Trophoblast cell (in vitro differentiated cells and primary cell): ENCODE measurements around the gene RAB9B.
"Not testable (repeated sequence)": the region's sequence is repeated elsewhere in the genome, so short reads cannot be mapped to it uniquely, and the experiment has no call there.

ENCODE experiments used
- DNase-seq, 2 donors: peaks; one replicate each; pipeline ENCODE4 v3.0.0-alpha.2; 2016
- H2AFZ ChIP-seq: 2 replicates; pipeline ENCODE4 v1.6.1; 2013; ENCODE audit warnings: low read length, moderate library complexity, mild to moderate bottlenecking; ENCODE audit not compliant: insufficient read depth, poor library complexity
- H2AK5ac ChIP-seq: 2 replicates; pipeline ENCODE4 v1.6.1; 2013; ENCODE audit warnings: mild to moderate bottlenecking, low read length
- H2BK120ac ChIP-seq: 2 replicates; pipeline ENCODE4 v1.6.1; 2013; ENCODE audit warnings: low read length, mild to moderate bottlenecking, moderate library complexity; ENCODE audit not compliant: insufficient read depth, poor library complexity
- H2BK12ac ChIP-seq: 2 replicates; pipeline ENCODE4 v1.6.1; 2013; ENCODE audit warnings: mild to moderate bottlenecking, low read length, moderate library complexity
- H2BK5ac ChIP-seq: 2 replicates; pipeline ENCODE4 v1.6.1; 2013; ENCODE audit warnings: low read length, low read depth, moderate library complexity, mild to moderate bottlenecking; ENCODE audit not compliant: poor library complexity
- H3K14ac ChIP-seq: 2 replicates; pipeline ENCODE4 v1.6.1; 2013; ENCODE audit warnings: mild to moderate bottlenecking, low read length
- H3K18ac ChIP-seq: 2 replicates; pipeline ENCODE4 v1.6.1; 2013; ENCODE audit warnings: mild to moderate bottlenecking, low read length
- H3K23ac ChIP-seq: 2 replicates; pipeline ENCODE4 v1.6.1; 2013; ENCODE audit warnings: low read length
- H3K27ac ChIP-seq: 2 replicates; pipeline ENCODE4 v1.5.1; 2013; ENCODE audit warnings: low read depth, mild to moderate bottlenecking, inconsistent platforms, low read length, moderate library complexity
- H3K27me3 ChIP-seq: 2 replicates; pipeline ENCODE4 v1.6.1; 2013; ENCODE audit warnings: inconsistent platforms, mild to moderate bottlenecking, low read length, moderate library complexity; ENCODE audit not compliant: insufficient read depth
- H3K36me3 ChIP-seq, 2 experiments: 1 replicate in 1 of 2; 2 replicates in 1 of 2; pipeline ENCODE4 v1.6.1; 2013; ENCODE audit warnings: low read length in 2 of 2, mild to moderate bottlenecking in 2 of 2, moderate library complexity in 1 of 2; ENCODE audit not compliant: insufficient read depth in 2 of 2, control insufficient read depth in 1 of 2
- H3K4ac ChIP-seq: 2 replicates; pipeline ENCODE4 v1.6.1; 2013; ENCODE audit warnings: low read depth, mild to moderate bottlenecking, low read length, moderate library complexity
- H3K4me1 ChIP-seq, 2 experiments: 1 replicate in 1 of 2; 2 replicates in 1 of 2; pipeline ENCODE4 v1.6.1; 2013; ENCODE audit warnings: low read length in 2 of 2, mild to moderate bottlenecking in 2 of 2, moderate library complexity in 1 of 2; ENCODE audit not compliant: insufficient read depth in 2 of 2, control insufficient read depth in 1 of 2
- H3K4me2 ChIP-seq: 2 replicates; pipeline ENCODE4 v1.6.1; 2013; ENCODE audit warnings: inconsistent platforms, mild to moderate bottlenecking, low read length, moderate library complexity
- H3K4me3 ChIP-seq: 2 replicates; pipeline ENCODE4 v1.5.1; 2013; ENCODE audit warnings: mild to moderate bottlenecking, low read depth, low read length, inconsistent platforms
- H3K79me1 ChIP-seq: one replicate; pipeline ENCODE4 v1.6.1; 2013; ENCODE audit warnings: low read length
- H3K79me2 ChIP-seq: 2 replicates; pipeline ENCODE4 v1.6.1; 2013; ENCODE audit warnings: low read length, mild to moderate bottlenecking; ENCODE audit not compliant: control insufficient read depth, insufficient read depth, poor library complexity
- H3K9ac ChIP-seq: 2 replicates; pipeline ENCODE4 v1.6.1; 2013; ENCODE audit warnings: mild to moderate bottlenecking, low read length
- H3K9me3 ChIP-seq: 2 replicates; pipeline ENCODE4 v1.6.1; 2013; ENCODE audit warnings: low read depth, mild to moderate bottlenecking, control low read depth, inconsistent platforms, low read length; ENCODE audit not compliant: insufficient read depth
- H4K12ac ChIP-seq: 2 replicates; pipeline ENCODE4 v1.6.1; 2013; ENCODE audit warnings: low read depth, mild to moderate bottlenecking, low read length, moderate library complexity
- H4K8ac ChIP-seq: 2 replicates; pipeline ENCODE4 v1.6.1; 2013; ENCODE audit warnings: low read depth, mild to moderate bottlenecking, low read length, moderate library complexity
- H4K91ac ChIP-seq: one replicate; pipeline ENCODE4 v1.6.1; 2013; ENCODE audit warnings: low read depth, mild to moderate bottlenecking, low read length, moderate library complexity
- WGBS: extraction: QIAGEN DNeasy Blood & Tissue Kit; methylation state at CpG from one replicate; pipeline ENCODE4 v1.1.7; 2013; ENCODE audit warnings: missing lambda C conversion rate; ENCODE audit not compliant: insufficient read length, insufficient coverage; ENCODE audit errors: extremely low coverage; 5-methylcytosine and 5-hydroxymethylcytosine counted together

RAB9B gene

DNA sequence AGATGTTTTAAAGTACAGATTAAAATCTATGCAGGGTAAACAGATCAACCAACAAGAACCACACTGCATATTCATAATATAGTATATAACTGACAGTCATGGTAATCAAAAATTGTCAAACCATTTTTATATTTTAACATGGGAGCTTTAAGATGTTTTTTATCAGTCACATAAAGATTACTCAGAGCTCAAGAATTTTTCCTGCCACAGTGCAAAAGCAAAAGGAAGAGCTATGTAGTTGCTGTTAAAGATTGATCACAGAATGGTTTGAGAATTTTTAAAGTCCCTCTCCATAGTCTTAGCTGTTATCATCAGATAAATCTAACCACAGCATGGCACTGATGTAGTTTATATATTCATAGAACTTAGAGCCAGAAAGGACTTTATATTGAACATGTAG is 8.5 kb downstream of the RAB9B start:
- DNase-seq = no peak

DNA sequence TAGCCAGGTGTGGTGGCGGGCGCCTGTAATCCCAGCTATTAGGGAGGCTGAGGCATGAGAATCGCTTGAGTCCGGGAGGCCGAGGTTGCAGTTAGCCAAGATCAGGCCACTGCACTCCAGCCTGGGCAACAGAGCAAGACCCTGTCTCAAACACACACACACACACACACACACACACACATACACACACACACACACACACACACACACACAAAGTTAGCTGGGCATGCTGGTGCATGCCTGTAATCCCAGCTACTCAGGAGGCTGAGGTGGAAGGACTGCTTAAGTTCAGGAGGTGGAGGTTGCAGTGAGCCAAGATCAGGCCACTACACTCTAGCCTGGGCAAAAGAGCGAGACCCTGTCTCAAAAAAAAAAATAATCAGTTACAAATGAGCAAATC is 11.3 kb downstream of the RAB9B start:
- not testable (repeated sequence) for H2AFZ ChIP-seq, H2BK12ac ChIP-seq, H4K91ac ChIP-seq, H3K14ac ChIP-seq, H4K12ac ChIP-seq, H3K23ac ChIP-seq, H3K27ac ChIP-seq, H3K4ac ChIP-seq, H3K36me3 ChIP-seq, DNase-seq, H3K4me3 ChIP-seq, H3K18ac ChIP-seq, H3K27me3 ChIP-seq, H3K4me2 ChIP-seq, H2AK5ac ChIP-seq, H2BK5ac ChIP-seq, H3K79me2 ChIP-seq, H3K9me3 ChIP-seq, H3K9ac ChIP-seq, H4K8ac ChIP-seq, H3K79me1 ChIP-seq, H2BK120ac ChIP-seq, H3K4me1 ChIP-seq
- no CpG with 5 or more reads among the region's 6 CpGs for WGBS

More for the DNA sequence above, 8.5 kb downstream of the RAB9B start:
- H3K79me2 ChIP-seq = no peaks in the 10 kb centered on the region
- no peak overlapping the region for H2AK5ac ChIP-seq
- no peak overlapping the region for H2AFZ ChIP-seq
- no peak overlapping the region for H4K8ac ChIP-seq
- no peak overlapping the region for H2BK12ac ChIP-seq
- H3K4me2 ChIP-seq = no peak overlapping the region
- H3K27ac ChIP-seq = no peak overlapping the region
- H2BK120ac ChIP-seq = no peak overlapping the region
- no peak overlapping the region for H4K91ac ChIP-seq
- H3K23ac ChIP-seq = no peak overlapping the region
- no peaks in the 10 kb centered on the region for H3K9me3 ChIP-seq
- H3K36me3 ChIP-seq = no peaks in the 10 kb centered on the region
- no peak overlapping the region for H3K18ac ChIP-seq
- no peak overlapping the region for H3K14ac ChIP-seq
- no peaks in the 10 kb centered on the region for H3K79me1 ChIP-seq
- H2BK5ac ChIP-seq = no peak overlapping the region
- no peak overlapping the region for H3K4me3 ChIP-seq
- no peak overlapping the region for H4K12ac ChIP-seq
- H3K27me3 ChIP-seq = no peaks in the 10 kb centered on the region
- H3K9ac ChIP-seq = no peak overlapping the region
- H3K4me1 ChIP-seq = no peaks in the 10 kb centered on the region
- H3K4ac ChIP-seq = no peak overlapping the region

DNA sequence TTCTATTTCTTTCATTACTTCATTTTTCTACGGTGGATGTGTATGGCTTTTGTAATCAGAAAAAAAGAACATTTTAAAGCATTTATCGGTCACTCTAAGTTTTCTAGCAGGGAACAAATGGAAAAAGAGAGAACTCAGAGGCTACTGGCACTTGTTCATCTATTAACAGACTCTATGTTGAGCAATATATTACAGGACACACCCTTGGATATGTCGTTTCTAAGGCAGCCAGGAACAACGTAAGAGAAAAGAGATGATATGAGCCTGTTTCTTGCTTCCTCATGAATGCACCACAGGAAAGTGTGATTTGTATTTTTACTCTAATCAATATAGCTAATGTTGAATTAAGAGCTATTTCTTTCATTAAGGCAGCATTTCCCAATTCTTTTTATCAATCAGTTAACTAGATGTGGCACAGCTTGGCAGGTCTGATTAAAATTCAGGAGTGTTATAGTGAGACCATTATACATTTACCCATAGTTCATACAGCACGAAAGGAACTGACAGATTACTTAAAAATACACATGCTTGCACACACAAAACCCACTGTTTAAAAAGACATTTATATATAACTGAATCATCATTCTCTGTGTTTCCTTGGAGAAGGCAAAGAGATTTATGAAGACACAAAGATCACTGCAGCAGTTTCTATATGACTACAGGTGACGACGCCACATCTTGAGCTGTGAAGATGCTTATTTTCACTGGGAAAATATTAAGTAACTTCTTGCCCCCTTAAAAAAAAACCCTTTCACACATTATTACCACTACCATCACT is 13.0 kb downstream of the RAB9B start:
- H4K12ac ChIP-seq = no peak overlapping the region
- no peaks in the 10 kb centered on the region for H3K4me1 ChIP-seq
- WGBS = no CpG with 5 or more reads among the region's 7 CpGs
- no peaks in the 10 kb centered on the region for H3K9me3 ChIP-seq
- no peaks in the 10 kb centered on the region for H3K27me3 ChIP-seq
- H3K4me2 ChIP-seq = no peak overlapping the region
- no peak overlapping the region for H4K8ac ChIP-seq
- no peak overlapping the region for H3K18ac ChIP-seq
- DNase-seq = no peak
- no peak overlapping the region for H4K91ac ChIP-seq
- no peak overlapping the region for H3K27ac ChIP-seq
- H3K23ac ChIP-seq = no peak overlapping the region
- H3K79me1 ChIP-seq = no peaks in the 10 kb centered on the region
- no peak overlapping the region for H2AFZ ChIP-seq
- no peak overlapping the region for H2BK12ac ChIP-seq
- no peak overlapping the region for H2BK5ac ChIP-seq
- H3K4me3 ChIP-seq = no peak overlapping the region
- H2AK5ac ChIP-seq = no peak overlapping the region
- H3K9ac ChIP-seq = no peak overlapping the region
- H2BK120ac ChIP-seq = no peak overlapping the region
- no peaks in the 10 kb centered on the region for H3K79me2 ChIP-seq
- H3K4ac ChIP-seq = no peak overlapping the region
- H3K36me3 ChIP-seq = no peaks in the 10 kb centered on the region
- H3K14ac ChIP-seq = no peak overlapping the region

DNA sequence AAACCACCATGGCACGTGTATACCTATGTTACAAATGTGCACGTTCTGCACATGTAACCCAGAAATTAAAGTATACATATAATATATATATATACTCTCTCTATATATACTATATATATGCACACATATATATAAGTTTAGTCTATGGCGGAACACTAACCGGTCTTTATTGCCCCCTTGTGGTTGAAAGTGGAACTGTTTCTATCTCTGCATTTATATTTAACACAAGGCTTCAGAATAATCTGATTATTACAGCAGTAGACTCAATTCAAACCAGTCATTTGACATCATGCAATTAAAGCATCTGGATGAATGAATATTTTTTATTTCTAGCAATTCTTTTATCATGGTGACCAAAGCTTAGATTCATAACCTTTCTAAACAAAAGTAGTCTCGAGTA is 14.6 kb downstream of the RAB9B start:
- no peak overlapping the region for H3K4me2 ChIP-seq
- H3K27ac ChIP-seq = no peak overlapping the region
- no peaks in the 10 kb centered on the region for H3K36me3 ChIP-seq
- H3K9me3 ChIP-seq = no peaks in the 10 kb centered on the region
- DNase-seq = peak; percentile 37 to 94
- no peaks in the 10 kb centered on the region for H3K79me1 ChIP-seq
- H3K27me3 ChIP-seq = no peaks in the 10 kb centered on the region
- H2BK12ac ChIP-seq = no peak overlapping the region
- no peak overlapping the region for H4K91ac ChIP-seq
- H3K14ac ChIP-seq = no peak overlapping the region
- H4K12ac ChIP-seq = no peak overlapping the region
- H3K4me1 ChIP-seq = no peaks in the 10 kb centered on the region
- WGBS = no CpG with 5 or more reads among the region's 5 CpGs
- H2AFZ ChIP-seq = no peak overlapping the region
- no peak overlapping the region for H3K18ac ChIP-seq
- H3K79me2 ChIP-seq = no peaks in the 10 kb centered on the region
- H3K4me3 ChIP-seq = no peak overlapping the region
- H3K23ac ChIP-seq = no peak overlapping the region
- H2BK5ac ChIP-seq = no peak overlapping the region
- no peak overlapping the region for H3K4ac ChIP-seq
- H2AK5ac ChIP-seq = no peak overlapping the region
- no peak overlapping the region for H3K9ac ChIP-seq
- no peak overlapping the region for H4K8ac ChIP-seq
- no peak overlapping the region for H2BK120ac ChIP-seq
